GM19397 (cell line): ENCODE results near the gene GOLGA6L2.
"Not testable (repeated sequence)": the region's sequence is repeated elsewhere in the genome, so short reads cannot be mapped to it uniquely, and the experiment has no call there.

ENCODE experiments used
- ATAC-seq: cut with Tn5 transposase; IDR thresholded peaks from one replicate; pipeline ENCODE4 v1.9.1; 2021; ENCODE audit warnings: mild to moderate bottlenecking, moderate library complexity; ENCODE audit not compliant: unreplicated experiment

The GOLGA6L2 gene, protein sequence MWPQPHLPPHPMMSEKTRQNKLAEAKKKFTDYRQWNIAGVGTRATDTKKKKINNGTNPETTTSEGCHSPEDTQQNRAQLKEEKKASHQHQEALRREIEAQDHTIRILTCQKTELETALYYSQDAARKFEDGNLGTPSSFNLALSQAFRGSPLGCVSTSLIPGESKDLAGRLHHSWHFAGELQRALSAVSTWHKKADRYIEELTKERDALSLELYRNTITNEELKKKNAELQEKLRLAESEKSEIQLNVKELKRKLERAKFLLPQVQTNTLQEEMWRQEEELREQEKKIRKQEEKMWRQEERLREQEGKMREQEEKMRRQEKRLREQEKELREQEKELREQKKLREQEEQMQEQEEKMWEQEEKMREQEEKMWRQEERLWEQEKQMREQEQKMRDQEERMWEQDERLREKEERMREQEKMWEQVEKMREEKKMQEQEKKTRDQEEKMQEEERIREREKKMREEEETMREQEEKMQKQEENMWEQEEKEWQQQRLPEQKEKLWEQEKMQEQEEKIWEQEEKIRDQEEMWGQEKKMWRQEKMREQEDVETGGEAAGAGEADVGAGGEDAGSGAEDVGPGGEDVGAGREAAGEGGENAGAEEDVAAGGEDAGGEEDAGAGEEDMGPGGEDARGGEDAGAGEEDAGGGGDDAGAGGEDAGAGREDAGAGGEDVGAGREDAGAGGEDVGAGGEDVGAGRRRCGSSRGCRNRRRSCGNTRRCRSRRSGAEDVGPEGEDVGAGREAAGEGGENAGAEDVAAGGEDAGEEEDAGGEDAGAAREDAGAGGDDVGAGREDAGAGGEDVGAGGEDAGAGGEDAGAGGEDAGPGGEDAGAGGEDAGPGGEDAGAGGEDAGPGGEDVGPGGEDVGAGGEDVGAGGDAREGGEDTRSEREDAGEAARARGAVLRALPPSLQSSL

DNA sequence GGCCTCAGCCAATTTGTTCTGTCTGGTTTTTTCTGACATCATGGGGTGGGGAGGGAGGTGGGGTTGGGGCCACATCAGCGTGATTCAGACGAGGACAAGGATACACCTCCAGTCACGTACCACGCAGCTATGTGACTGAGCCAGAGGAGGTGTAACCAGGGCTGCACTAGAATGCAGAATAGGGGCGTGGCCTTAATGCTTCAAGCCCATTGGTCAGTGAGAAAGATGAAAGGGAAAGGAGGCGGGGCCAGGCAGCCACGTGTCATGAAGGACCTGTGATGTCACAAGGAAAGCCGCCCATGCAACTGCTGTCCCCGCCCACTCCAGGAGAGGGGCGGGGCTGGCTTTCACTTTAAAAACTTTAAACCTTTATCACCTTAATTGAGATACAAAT is at the start of gene GOLGA6L2:
TSS of gene GOLGA6L2 (minus strand) at position 137 of the 394 bp plus-strand sequence. CDS start at position 75, 62 bp downstream.
- ATAC-seq, result no peak

DNA sequence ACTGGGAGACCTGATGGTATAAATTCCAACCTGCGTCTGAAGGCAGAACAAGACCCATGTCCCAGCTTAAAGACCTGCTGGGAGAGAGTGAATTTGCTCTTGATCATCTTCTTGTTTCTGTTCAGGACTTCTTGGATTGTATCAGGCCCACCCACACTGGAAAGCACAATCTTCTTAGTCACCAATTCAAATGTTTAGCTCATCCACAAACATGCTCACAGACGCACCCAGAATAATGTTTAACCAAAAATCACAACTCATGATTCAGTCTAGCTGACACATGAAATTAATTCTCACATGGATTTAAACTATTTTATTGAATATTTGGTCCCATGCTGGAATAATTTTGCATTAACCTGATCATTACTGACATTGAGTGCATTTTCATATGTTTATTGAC is 37.8 kb upstream of the GOLGA6L2 start:
- no peak for ATAC-seq

DNA sequence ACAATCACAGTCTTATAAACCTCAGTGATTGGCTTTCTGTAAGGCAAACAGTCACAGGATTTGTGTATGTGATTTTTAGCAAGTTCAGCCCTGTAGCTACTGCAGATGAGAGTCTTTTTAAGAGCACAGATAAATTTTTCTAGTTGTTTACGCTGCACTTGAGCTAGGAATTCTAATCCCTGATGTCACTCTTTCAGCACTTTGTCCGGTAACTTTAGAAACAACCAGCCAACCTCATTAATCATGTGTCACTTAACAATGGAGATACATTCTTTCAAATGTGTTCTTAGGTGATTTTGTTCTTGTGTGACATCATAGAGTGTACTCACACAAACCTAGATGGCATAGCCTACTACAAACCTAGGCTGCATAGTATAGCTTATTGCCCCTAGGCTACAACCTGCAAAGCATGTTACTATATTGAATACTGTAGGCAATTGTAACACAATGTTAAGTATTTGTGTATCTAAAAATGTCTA is 36.8 kb upstream of the GOLGA6L2 start:
- no peak for ATAC-seq

DNA sequence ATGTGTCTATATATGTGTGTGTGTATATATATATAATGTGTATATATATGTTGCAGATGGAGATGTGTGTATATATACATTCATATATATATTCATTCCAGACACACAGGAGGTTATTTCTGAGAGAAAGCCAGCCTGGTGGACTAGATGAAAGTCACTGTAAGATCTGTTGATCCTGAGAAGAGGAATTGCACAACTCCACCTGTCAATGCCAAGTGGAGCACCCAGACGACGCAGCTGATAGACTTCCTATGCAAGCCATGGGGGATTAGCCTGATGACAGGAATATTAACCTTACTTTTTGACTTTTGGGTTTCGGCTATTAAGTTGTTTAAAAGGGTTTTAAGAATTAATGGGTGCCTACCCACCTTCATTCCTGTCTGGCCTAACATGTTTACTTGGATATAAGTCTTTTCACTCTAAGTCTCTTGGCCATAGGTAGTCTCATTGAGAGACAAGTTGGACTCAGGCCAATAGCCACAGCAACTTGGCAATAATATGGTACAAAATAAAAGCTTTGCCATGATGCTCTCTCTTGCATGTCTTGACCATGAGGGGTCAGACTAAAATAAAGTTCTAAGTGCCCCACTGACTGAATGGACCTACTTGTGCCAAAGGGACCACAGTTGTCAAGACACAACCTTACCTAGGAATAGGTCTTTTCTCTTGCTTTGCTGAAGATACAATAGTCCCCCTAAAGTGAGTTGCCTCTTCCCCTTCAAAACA is 35.9 kb upstream of the GOLGA6L2 start:
- no peak for ATAC-seq

DNA sequence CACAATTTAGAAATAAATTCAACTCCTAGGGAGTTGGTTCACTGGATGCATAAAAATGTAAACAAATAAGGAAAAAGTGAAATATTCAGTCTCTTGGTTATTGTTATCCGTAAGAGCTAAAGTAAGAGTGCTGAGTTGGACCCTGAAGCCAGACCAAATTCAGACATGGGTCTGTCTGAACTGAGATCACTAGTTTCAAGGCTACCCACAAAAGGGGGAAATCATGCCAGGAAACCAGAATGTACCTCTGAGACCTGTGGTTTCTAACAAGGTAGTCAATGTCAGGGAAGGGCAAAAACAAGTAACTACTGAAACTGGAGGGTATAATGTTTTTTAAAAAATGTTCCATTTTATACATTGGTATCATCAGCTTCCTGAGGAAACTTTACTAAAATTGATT is 35.2 kb upstream of the GOLGA6L2 start:
- ATAC-seq, result no peak

DNA sequence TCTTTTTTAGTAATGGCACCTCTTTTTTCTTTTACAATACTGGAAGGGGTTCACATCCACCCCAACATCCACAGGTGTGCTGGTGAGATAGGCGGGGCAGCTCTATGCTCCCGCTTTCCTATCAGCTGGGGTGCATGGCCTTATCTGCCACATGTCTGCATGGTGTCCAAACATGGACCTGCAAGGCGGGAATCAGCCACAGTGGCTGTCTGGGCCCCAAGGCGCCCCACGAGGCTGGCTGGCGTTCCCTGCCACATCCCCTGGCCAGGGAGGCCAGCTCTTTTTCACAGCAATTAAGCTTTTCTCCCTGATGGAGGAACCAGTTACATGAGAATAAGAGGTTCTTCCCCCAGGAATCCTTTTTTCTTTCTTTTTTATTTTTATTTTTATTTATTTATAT is 30.9 kb upstream of the GOLGA6L2 start:
- no peak for ATAC-seq

DNA sequence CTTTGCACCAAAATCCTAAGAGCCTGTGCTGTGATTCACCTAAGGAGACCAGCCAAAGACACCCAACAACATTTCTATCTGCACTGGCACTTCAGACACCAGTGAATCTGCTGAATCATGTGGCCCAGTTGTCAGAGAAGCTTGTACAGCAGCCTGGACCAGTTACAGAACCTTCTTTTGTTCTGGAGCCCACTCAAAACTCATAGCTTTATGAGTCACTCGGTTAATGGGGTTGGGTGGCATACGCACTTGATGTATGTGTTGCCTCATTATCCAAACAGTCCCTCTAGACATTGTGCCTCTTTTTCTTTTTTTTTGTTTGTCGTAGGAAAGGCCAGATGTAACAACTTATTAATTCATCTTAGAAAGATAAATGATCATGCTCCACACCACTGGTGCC is 25.6 kb upstream of the GOLGA6L2 start:
- ATAC-seq, result no peak

DNA sequence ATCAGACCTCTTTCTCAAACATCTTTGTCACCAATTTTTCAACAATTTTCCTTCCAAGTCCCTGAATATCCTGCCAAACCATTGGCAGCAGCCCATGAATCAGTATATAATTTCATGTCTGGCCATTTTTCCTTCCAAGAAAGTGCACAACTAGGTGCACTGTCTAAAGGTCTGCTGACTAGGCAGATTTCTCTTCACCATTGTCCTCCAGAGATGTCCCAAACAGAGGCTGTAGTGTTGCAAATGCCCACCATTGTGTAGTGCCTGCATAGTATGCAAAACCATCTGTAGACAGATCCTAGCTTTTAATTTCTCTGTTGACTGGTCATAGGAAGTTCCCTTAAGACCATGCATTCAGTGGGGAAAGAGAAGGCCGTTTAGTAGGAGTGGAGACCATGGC is 25.0 kb upstream of the GOLGA6L2 start:
- no peak for ATAC-seq

DNA sequence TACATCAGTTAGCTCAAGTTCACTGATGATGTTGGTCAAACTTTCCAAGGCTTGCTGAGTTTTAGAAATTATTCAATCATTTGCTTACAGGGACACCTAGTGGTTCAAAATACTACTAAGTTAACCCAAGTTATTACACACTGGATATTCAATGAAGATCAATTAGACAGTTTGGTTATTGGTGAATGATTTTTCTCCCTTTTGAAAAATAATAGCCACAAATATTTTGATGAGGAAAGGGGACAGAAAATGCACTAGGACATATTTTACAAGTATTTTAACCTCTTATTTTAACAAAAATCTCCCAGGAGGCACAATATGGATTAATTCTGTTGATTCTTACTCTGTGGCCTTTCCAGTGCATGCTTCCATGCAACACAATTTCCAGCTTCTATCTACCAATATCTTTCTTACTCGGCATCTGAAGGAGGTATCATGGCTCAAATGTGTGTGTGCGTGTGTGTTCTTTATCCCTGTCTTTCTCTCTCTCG is 20.1 kb upstream of the GOLGA6L2 start:
- no peak for ATAC-seq

DNA sequence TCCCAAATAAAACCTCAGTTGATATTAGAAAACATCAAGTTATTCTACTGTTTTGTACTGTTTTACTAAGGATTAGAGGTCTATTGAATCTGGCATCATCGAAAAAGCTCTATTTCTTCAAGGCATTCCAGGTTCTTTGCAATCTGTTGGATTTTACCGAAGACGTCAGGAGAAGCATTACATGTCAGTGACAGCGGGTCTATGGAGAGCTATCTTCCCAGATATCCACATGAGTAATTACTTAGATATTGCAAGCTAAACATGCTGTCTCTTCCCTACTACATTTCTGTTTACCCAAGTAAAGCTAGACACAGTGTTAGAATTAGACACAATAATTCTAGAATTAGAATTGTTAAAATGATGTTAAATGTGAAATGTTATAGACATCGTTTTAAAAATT is 10.8 kb upstream of the GOLGA6L2 start:
- no peak for ATAC-seq

DNA sequence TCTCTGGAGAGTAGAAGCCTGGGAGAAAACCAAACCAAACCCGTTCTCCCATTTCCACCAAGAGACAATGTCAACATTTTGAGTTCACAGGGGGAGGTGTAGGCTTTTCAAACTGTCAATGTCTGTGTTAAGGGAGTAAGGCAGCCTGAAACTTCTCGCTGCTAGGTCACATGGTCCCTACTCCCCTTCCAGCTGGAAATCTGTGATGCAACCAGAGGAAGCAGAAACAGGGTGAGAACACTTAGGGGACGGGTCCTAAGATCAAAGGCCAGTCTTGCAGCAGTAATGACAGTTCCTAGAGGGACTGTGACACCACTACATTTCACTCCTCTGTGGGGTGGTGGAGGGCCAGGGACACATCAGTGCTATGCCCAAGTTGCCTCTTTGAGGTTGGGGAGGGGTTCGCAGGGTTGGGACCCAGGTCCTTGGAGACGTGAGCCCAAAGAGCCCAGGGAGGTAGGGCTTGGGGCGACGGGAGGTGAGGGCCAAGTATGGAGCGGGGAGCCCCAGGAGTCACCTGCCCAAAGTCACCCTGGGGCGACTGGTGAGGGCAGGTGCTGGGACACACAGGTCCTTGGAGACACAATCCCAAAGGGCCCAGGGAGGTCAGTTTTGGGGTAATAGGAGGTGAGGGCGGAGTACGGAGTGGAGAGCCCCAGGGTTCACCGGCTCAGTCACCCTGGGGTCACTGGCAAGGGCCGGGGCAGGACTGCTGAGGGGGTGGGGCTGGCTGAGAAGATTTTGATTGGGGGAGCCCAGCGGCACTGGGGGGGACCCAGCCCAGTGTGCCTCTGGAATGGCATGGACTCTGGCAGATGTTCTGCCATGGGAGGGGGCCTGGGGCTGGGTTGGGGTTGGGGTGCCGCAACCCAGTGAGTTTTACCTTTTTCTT is 582 bp downstream of the GOLGA6L2 start:
- ATAC-seq, result no peak

DNA sequence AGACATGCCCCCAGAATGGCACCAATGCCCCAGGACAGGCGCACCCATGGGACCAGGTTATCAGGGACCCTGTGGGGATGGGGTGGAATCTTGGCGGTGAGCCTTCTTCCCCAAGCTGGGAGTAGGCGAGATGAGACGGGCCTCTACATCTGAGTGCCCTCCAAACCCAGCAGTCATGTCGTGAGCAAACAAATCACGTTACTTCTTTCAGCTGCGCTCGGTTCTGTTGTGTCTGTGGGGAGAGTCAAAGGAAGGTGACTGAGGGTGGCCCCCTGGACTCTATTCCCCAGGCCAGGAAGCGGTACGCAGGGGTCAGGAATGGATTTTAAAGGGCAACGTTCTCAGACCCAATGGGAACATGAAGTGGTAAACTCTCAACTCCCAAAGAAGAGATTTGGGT is 2.8 kb downstream of the GOLGA6L2 start:
- ATAC-seq, result no peak

DNA sequence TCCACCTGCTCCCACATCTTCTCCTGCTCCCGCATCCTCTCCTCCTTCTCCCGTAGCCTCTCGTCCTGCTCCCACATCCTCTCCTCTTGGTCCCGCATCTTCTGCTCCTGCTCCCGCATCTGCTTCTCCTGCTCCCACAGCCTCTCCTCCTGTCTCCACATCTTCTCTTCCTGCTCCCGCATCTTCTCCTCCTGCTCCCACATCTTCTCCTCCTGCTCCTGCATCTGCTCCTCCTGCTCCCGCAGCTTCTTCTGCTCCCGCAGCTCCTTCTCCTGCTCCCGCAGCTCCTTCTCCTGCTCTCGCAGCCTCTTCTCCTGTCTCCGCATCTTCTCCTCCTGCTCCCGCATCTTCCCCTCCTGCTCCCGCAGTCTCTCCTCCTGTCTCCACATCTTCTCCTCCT is 5.8 kb downstream of the GOLGA6L2 start:
- ATAC-seq, result no peak

DNA sequence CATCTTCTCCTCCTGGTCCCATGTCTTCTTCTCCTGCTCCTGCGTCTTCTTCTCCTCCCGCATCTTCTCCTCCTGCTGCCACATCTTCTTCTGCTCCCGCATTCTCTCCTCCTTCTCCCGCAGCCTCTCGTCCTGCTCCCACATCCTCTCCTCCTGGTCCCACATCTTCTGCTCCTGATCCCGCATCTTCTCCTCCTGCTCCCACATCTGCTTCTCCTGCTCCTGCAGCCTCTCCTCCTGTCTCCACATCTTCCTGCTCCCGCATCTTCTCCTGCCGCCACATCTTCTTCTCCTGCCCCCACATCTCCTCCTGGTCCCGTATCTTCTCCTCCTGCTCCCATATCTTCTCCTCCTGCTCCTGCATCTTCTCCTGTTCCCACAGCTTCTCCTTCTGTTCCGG is 6.4 kb downstream of the GOLGA6L2 start:
- ATAC-seq, result no peak

DNA sequence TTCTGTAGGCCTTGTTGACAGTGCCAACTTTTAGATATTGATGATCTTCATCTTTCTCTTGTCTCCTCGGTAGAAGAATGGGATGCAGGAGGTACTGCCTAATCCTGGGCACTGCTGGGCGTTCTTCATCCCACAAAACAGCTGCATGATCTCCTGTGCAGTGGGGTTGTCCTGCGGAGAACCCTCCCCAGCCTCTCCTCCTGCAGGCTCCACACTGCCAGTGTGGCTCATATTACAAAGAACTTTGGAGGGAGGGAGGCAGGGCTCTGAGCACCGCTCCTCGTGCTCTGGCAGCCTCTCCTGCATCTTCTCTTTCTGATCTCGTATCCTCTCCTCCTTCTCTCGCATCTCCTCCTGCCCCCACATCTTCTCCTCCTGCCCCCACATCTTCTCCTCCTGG is 7.5 kb downstream of the GOLGA6L2 start:
- ATAC-seq, result no peak

DNA sequence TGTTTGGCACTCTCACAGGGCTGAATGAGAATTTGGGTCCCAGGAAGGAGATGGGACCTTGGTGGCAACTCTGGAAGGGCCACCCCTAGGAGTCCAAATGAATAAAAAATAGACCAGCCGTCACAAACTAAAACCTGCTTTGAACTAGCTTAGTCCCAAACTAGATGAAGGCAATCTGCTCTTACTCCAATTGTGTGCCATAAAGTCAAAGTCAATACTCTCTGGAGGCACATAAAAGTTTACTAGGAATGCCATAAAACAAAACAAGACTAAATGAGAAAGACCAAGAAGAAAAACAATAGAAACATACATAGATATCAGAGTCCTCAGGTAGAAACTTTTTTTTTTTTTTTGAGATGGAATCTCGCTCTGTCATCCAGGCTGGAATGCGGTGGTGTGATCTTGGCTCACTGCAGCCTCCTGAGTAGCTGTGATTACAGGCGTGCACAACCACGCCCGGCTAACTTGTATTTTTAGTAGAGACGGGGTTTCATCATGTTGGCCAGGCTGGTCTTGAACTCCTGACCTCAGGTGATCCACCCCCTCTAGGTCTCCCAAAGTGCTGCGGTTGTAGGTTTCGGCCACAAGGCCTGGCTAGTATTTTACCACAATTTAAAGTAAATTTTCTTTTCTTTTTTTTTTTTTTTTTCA is 8.1 kb downstream of the GOLGA6L2 start:
- ATAC-seq, result no peak

DNA sequence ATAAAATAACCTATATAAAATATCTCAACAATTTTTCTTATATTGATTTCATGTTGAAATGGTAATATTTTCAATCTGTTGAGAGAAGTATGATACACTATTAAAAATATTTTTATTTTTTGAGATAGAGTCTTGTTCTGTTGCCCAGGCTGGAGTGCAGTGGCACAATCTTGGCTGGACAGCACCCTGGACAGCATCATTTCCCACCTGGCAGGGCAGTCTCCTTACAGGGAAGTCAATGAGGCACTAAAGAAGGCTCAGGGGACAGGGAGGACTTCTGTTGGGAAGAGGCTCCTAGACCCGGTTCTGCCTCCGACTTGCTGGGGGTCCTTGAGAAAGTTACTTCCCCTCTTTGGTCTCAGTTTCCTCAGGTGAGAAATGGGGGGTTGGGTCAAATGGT is 9.4 kb downstream of the GOLGA6L2 start:
- ATAC-seq, result no peak

DNA sequence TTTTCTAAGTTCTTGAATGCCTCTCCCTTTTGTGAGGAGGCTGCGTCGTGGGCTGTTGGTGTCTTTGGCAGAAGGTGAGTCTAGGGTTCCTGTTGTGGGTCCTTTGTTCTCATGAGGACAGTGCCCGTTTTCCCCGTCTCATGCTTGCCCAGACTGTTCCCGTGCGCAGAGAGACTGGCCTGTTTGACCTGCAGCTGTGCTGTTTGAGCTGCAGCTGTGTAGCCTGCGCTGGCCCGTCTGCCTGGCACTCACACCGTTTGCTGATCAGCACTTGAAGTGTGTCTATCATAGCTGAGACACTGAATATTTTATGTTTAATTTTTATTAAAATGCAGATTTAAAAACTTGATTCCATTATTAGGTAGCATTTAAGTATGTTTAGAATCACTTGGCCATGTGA is 9.9 kb downstream of the GOLGA6L2 start:
- no peak for ATAC-seq

DNA sequence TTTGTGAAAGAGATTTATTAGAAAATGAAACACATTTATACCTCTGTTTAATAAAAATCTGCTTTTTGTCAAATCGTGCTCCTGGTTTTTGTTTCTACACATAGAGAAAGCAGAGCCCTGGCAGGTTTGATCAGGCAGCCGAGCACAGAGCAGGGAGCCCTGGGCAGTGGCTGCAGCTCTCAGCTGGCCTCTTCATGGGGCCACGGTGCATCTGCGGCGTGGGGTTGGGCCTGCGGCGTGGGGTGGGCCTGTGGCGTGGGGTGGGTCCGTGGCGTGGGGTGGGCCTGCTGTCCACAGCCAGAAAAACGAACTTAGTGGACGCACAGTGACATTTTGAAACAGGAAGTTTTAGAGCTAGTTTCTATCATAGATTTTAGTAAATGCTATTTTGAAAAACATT is 10.6 kb downstream of the GOLGA6L2 start:
- ATAC-seq, result no peak

DNA sequence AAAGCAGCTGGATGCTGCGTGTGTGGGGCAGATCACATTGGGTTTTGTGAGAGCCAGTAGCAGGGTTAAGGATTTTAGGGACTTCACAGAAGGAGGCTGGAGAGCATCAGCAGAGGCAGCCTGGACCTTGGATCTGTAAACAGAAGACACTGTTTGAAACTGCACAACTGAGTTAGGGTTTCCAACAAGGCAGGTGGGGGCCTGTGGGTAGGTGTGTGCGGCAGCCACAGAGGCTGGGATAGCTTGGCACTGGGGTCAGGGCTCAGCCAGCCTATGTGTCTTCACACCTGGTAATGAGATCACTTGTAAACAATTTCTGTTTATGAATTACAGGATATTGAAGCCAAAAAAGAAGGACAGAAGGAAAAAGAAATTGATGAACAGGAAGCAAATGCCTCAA is 12.3 kb downstream of the GOLGA6L2 start:
- not testable (repeated sequence) for ATAC-seq
